HepG2 (cell line): ENCODE measurements around the gene KRTAP10-2.

Experiments
- CEBPB ChIP-seq: IDR thresholded peaks from 2 replicates; pipeline ENCODE4 v1.6.1; 2011; ENCODE audit warnings: low read depth, low read length, improper control_type of control experiment, borderline replicate concordance
- EHMT2 ChIP-seq: fragments of 200-600 bp; sonication (generic); IDR thresholded peaks from 2 replicates; pipeline ENCODE4 v1.7.0; 2017; ENCODE audit warnings: antibody characterized with exemption, low read depth, low read length, borderline replicate concordance
- EP300 ChIP-seq, 3 experiments: sonication (generic) in 1 of 3; formaldehyde crosslinking in 1 of 3; IDR thresholded peaks; 2 replicates each; pipeline versions ENCODE4 v1.5.1 to v1.6.1; 2011 to 2020; ENCODE audit warnings: low read depth in 2 of 3, low read length in 2 of 3, borderline replicate concordance in 1 of 3, improper control_type of control experiment in 1 of 3, mild to moderate bottlenecking in 1 of 3, missing genetic modification reagents in 1 of 3, moderate library complexity in 1 of 3
- FOXA1 ChIP-seq, 2 experiments: fragments of 450-650 bp in 1 of 2; sonication (generic) in 1 of 2; formaldehyde crosslinking in 1 of 2; IDR thresholded peaks; 2 replicates each; pipeline versions ENCODE4 v1.4.0 to v1.6.1; 2016 to 2020; ENCODE audit warnings: missing genetic modification reagents in 1 of 2
- GABPA ChIP-seq, 2 experiments: IDR thresholded peaks; 2 replicates each; pipeline ENCODE4 v1.6.1; 2011 to 2016; ENCODE audit warnings: low read depth in 2 of 2, low read length in 1 of 2, missing biosample characterization in 1 of 2, missing genetic modification characterization in 1 of 2
- RBM22 ChIP-seq: fragments of 200-400 bp; formaldehyde crosslinking; optimal IDR thresholded peaks from 2 replicates; pipeline ENCODE3; 2017; ENCODE audit warnings: mild to moderate bottlenecking, low read length, moderate library complexity
- SMAD1 ChIP-seq: sonication (generic); formaldehyde crosslinking; IDR thresholded peaks from 2 replicates; pipeline ENCODE4 v1.4.0; 2020; ENCODE audit warnings: missing genetic modification reagents, low read depth, mild to moderate bottlenecking, borderline replicate concordance
- ZNF503 ChIP-seq: sonication (generic); formaldehyde crosslinking; IDR thresholded peaks from 2 replicates; pipeline ENCODE4 v1.4.0; 2020; ENCODE audit warnings: missing genetic modification reagents
- TF ChIP-seq, protein P1 (sequence below), 2 experiments: sonication (generic) in 1 of 2; formaldehyde crosslinking in 1 of 2; IDR thresholded peaks; 2 replicates each; pipeline versions ENCODE4 v1.4.0 to v1.6.1; 2018 to 2020; ENCODE audit warnings: missing genetic modification reagents in 2 of 2, borderline replicate concordance in 1 of 2, low read depth in 1 of 2, mild to moderate bottlenecking in 1 of 2, missing biosample characterization in 1 of 2
- TF ChIP-seq, protein P2 (sequence below): IDR thresholded peaks from 2 replicates; pipeline ENCODE4 v1.6.1; 2016; ENCODE audit warnings: control low read depth
- TF ChIP-seq, protein P3 (sequence below): sonication (generic); formaldehyde crosslinking; IDR thresholded peaks from 2 replicates; pipeline ENCODE4 v1.4.0; 2020; ENCODE audit warnings: missing genetic modification reagents, mild to moderate bottlenecking, borderline replicate concordance
- TF ChIP-seq, protein P4 (sequence below), 2 experiments: fragments of 450-650 bp in 1 of 2; sonication (generic) in 1 of 2; formaldehyde crosslinking in 1 of 2; IDR thresholded peaks; 2 replicates each; pipeline versions ENCODE4 v1.6.1 to v1.8.0; 2016 to 2022; ENCODE audit warnings: antibody characterized with exemption in 1 of 2, mild to moderate bottlenecking in 1 of 2, missing genetic modification reagents in 1 of 2
- TF ChIP-seq, protein P5 (sequence below): sonication (generic); formaldehyde crosslinking; IDR thresholded peaks from 2 replicates; pipeline ENCODE4 v1.5.0; 2020; ENCODE audit warnings: mild to moderate bottlenecking, missing genetic modification reagents, moderate library complexity

DNA sequence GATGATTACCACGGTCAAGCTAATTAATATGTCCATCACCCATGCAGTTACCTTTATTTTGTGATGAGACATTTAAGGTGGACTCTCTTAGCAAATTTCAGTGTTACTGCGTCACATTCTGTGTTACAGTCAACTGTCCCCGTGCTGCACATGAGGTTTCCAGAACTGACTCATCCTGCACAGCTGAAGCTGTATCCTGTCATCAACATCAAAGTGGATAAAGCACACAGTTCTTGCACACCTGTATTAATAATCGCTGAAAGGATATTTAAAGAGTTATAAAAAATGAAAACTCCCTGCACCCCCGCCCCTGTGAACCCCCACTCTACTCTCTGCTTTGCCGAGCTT is 32.5 kb upstream of the KRTAP10-2 start:
- TF ChIP-seq EP300 (IDR thresholded peaks at IDR 0.05; ENCODE audit: low read depth in 2 of 2, low read length in 2 of 2) (no peak), EP300 (CRISPR knock-in tag; IDR thresholded peaks at IDR 0.05; ENCODE audit: borderline replicate concordance) (no peak), ZNF503 (CRISPR knock-in tag) (no peak), SMAD1 (CRISPR knock-in tag) (no peak), FOXA1 (IDR thresholded peaks at IDR 0.05) (no peak), FOXA1 (CRISPR knock-in tag; IDR thresholded peaks at IDR 0.05) (no peak), RBM22 (no peak), EHMT2 (no peak), GABPA (IDR thresholded peaks at IDR 0.05; ENCODE audit: low read depth, low read length) (no peak), GABPA (CRISPR knock-in tag; IDR thresholded peaks at IDR 0.05; ENCODE audit: low read depth) (no peak), CEBPB (no peak)
- TF ChIP-seq, protein P1, sequence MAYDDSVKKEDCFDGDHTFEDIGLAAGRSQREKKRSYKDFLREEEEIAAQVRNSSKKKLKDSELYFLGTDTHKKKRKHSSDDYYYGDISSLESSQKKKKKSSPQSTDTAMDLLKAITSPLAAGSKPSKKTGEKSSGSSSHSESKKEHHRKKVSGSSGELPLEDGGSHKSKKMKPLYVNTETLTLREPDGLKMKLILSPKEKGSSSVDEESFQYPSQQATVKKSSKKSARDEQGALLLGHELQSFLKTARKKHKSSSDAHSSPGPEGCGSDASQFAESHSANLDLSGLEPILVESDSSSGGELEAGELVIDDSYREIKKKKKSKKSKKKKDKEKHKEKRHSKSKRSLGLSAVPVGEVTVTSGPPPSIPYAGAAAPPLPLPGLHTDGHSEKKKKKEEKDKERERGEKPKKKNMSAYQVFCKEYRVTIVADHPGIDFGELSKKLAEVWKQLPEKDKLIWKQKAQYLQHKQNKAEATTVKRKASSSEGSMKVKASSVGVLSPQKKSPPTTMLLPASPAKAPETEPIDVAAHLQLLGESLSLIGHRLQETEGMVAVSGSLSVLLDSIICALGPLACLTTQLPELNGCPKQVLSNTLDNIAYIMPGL (CRISPR knock-in tag; IDR thresholded peaks at IDR 0.05; ENCODE audit: borderline replicate concordance in 1 of 2, low read depth in 1 of 2): no peak
- TF ChIP-seq, protein P2, sequence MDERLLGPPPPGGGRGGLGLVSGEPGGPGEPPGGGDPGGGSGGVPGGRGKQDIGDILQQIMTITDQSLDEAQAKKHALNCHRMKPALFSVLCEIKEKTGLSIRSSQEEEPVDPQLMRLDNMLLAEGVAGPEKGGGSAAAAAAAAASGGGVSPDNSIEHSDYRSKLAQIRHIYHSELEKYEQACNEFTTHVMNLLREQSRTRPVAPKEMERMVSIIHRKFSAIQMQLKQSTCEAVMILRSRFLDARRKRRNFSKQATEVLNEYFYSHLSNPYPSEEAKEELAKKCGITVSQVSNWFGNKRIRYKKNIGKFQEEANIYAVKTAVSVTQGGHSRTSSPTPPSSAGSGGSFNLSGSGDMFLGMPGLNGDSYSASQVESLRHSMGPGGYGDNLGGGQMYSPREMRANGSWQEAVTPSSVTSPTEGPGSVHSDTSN (CRISPR knock-in tag): no peak
- TF ChIP-seq, protein P3, sequence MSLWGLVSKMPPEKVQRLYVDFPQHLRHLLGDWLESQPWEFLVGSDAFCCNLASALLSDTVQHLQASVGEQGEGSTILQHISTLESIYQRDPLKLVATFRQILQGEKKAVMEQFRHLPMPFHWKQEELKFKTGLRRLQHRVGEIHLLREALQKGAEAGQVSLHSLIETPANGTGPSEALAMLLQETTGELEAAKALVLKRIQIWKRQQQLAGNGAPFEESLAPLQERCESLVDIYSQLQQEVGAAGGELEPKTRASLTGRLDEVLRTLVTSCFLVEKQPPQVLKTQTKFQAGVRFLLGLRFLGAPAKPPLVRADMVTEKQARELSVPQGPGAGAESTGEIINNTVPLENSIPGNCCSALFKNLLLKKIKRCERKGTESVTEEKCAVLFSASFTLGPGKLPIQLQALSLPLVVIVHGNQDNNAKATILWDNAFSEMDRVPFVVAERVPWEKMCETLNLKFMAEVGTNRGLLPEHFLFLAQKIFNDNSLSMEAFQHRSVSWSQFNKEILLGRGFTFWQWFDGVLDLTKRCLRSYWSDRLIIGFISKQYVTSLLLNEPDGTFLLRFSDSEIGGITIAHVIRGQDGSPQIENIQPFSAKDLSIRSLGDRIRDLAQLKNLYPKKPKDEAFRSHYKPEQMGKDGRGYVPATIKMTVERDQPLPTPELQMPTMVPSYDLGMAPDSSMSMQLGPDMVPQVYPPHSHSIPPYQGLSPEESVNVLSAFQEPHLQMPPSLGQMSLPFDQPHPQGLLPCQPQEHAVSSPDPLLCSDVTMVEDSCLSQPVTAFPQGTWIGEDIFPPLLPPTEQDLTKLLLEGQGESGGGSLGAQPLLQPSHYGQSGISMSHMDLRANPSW (CRISPR knock-in tag): no peak
- TF ChIP-seq, protein P4, sequence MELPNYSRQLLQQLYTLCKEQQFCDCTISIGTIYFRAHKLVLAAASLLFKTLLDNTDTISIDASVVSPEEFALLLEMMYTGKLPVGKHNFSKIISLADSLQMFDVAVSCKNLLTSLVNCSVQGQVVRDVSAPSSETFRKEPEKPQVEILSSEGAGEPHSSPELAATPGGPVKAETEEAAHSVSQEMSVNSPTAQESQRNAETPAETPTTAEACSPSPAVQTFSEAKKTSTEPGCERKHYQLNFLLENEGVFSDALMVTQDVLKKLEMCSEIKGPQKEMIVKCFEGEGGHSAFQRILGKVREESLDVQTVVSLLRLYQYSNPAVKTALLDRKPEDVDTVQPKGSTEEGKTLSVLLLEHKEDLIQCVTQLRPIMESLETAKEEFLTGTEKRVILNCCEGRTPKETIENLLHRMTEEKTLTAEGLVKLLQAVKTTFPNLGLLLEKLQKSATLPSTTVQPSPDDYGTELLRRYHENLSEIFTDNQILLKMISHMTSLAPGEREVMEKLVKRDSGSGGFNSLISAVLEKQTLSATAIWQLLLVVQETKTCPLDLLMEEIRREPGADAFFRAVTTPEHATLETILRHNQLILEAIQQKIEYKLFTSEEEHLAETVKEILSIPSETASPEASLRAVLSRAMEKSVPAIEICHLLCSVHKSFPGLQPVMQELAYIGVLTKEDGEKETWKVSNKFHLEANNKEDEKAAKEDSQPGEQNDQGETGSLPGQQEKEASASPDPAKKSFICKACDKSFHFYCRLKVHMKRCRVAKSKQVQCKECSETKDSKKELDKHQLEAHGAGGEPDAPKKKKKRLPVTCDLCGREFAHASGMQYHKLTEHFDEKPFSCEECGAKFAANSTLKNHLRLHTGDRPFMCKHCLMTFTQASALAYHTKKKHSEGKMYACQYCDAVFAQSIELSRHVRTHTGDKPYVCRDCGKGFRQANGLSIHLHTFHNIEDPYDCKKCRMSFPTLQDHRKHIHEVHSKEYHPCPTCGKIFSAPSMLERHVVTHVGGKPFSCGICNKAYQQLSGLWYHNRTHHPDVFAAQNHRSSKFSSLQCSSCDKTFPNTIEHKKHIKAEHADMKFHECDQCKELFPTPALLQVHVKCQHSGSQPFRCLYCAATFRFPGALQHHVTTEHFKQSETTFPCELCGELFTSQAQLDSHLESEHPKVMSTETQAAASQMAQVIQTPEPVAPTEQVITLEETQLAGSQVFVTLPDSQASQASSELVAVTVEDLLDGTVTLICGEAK (IDR thresholded peaks at IDR 0.05): no peak
- TF ChIP-seq, protein P4 (CRISPR knock-in tag; IDR thresholded peaks at IDR 0.05): no peak
- TF ChIP-seq, protein P5, sequence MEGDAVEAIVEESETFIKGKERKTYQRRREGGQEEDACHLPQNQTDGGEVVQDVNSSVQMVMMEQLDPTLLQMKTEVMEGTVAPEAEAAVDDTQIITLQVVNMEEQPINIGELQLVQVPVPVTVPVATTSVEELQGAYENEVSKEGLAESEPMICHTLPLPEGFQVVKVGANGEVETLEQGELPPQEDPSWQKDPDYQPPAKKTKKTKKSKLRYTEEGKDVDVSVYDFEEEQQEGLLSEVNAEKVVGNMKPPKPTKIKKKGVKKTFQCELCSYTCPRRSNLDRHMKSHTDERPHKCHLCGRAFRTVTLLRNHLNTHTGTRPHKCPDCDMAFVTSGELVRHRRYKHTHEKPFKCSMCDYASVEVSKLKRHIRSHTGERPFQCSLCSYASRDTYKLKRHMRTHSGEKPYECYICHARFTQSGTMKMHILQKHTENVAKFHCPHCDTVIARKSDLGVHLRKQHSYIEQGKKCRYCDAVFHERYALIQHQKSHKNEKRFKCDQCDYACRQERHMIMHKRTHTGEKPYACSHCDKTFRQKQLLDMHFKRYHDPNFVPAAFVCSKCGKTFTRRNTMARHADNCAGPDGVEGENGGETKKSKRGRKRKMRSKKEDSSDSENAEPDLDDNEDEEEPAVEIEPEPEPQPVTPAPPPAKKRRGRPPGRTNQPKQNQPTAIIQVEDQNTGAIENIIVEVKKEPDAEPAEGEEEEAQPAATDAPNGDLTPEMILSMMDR (CRISPR knock-in tag): no peak
